ENCODE data around the gene ZFPL1. TPM values are rescaled to one million over a fixed set of nuclear protein-coding genes. Genes with fewer than 3 reads are reported as not detected.

ZFPL1 gene
- total and polyA plus RNA-seq, 2 donors (not counting 3 experiments of a cell fraction or from before 2014, with no cell fraction given) = 37.6 to 139 TPM

DNA sequence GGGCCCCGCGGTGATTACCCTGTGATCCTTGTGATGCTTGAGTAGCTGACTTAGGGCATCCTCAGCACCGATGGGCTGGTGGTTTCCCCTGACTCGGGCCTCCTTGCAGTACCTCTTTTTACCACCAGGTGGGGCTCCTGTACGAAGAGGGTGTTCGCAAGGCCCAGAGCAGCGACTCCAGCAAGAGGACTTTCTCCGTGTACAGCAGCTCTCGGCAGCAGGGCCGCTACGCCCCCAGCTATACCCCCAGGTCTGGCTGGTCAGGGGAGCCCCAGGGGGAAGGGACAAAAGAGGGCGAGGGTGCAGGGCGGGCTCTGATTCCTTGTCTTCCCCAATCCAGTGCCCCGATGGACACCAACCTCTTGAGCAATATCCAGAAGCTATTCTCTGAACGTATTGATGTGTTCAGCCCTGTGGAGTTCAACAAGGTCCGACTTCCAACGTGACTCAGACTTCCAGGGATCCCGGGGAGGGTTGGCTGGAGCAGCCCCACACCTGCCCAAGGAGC, 26.4 kb downstream of the ZFPL1 start:
- TF ChIP-seq, protein P1, sequence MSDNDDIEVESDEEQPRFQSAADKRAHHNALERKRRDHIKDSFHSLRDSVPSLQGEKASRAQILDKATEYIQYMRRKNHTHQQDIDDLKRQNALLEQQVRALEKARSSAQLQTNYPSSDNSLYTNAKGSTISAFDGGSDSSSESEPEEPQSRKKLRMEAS (IDR thresholded peaks at IDR 0.05; ENCODE audit: insufficient read depth, insufficient read length) = no peak
- TF ChIP-seq POLR2AphosphoS5 (IDR thresholded peaks at IDR 0.05; ENCODE audit: insufficient read depth, low read depth, low read length) = peak; percentile 44
- TF ChIP-seq, protein P2, sequence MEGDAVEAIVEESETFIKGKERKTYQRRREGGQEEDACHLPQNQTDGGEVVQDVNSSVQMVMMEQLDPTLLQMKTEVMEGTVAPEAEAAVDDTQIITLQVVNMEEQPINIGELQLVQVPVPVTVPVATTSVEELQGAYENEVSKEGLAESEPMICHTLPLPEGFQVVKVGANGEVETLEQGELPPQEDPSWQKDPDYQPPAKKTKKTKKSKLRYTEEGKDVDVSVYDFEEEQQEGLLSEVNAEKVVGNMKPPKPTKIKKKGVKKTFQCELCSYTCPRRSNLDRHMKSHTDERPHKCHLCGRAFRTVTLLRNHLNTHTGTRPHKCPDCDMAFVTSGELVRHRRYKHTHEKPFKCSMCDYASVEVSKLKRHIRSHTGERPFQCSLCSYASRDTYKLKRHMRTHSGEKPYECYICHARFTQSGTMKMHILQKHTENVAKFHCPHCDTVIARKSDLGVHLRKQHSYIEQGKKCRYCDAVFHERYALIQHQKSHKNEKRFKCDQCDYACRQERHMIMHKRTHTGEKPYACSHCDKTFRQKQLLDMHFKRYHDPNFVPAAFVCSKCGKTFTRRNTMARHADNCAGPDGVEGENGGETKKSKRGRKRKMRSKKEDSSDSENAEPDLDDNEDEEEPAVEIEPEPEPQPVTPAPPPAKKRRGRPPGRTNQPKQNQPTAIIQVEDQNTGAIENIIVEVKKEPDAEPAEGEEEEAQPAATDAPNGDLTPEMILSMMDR (IDR thresholded peaks at IDR 0.05; ENCODE audit: extremely low read depth in 1 of 2, insufficient read depth in 1 of 2, low read depth in 1 of 2, low read length in 2 of 2) = peak; percentile 94 to 96
- no peak for TF ChIP-seq GATA2 (IDR thresholded peaks at IDR 0.05; ENCODE audit: insufficient read depth, insufficient read length, low read depth, low read length)
- Histone ChIP-seq H4K20me1 (replicated peaks; ENCODE audit: control insufficient read depth, extremely low read depth, insufficient read depth, low read length) (no peaks in the 10 kb centered on the region), H3K4me1 (ENCODE audit: control insufficient read depth, extremely low read depth, insufficient read depth, low read length) (peaks cover 11% of the 10 kb centered on the region), H3K27me3 (ENCODE audit: control insufficient read depth in 2 of 2, insufficient read depth in 2 of 2, low read length in 2 of 2) (no peaks in the 10 kb centered on the region), H3K4me3 (replicated peaks in 1 of 3; ENCODE audit: insufficient read depth in 1 of 3, low read depth in 1 of 3, low read length in 3 of 3) (no peak overlapping the region), H3K9me3 (replicated peaks; ENCODE audit: control insufficient read depth, insufficient read depth, low read length) (no peaks in the 10 kb centered on the region), H2AFZ (ENCODE audit: low read depth, low read length) (no peak overlapping the region), H3K79me2 (ENCODE audit: control insufficient read depth, insufficient read depth, low read length) (peaks cover 3% of the 10 kb centered on the region), H3K9me1 (replicated peaks; ENCODE audit: control insufficient read depth, extremely low read depth, insufficient read depth, low read length) (no peaks in the 10 kb centered on the region), H3K27ac (ENCODE audit: insufficient read depth, low read depth, low read length) (no peak overlapping the region), H3K36me3 (ENCODE audit: control insufficient read depth in 2 of 2, extremely low read depth in 1 of 2, insufficient read depth in 2 of 2, low read length in 2 of 2) (peaks cover 0 to 16% of the 10 kb centered on the region in 2 experiments), H3K4me2 (ENCODE audit: insufficient read depth, low read length) (no peak overlapping the region), H3K9ac (replicated peaks; ENCODE audit: extremely low read depth, insufficient read depth, low read length) (no peak overlapping the region)
- BruUV-seq (replicated peaks) = no TSS peak
- FAIRE-seq = peak; percentile 98
- ChIA-PET CTCF (interaction anchor here (0.6 to 3.7 kb wide), 19 partner anchors 8 to 778 kb away, joined by 3 to 56 read pairs (median 4); partner anchors contain the start of genes ARL2, CAPN1, FAU and FIBP), POLR2A (interaction anchor here (1.0 kb wide), 1 partner anchor 14 kb away, joined by 6 read pairs; the partner anchor contains the start of gene VPS51)
- dilution Hi-C loops (cut with MboI; ENCODE audit: extremely low pct_ligation_motif_present, low sequenced_read_pairs) = no loop called here
- intact Hi-C loops (cut with micrococcal nuclease) = loop anchor here (2.0 to 5.0 kb wide), 5 partner anchors 14 to 193 kb away; partner anchors contain the start of genes ATG2A, CDCA5, SAC3D1 and VPS51
- peak; percentile 87 for DNase-seq (ENCODE audit: low read depth, low spot score)

All from endothelial cell of umbilical vein (primary cell).